Amygdala (tissue), 56 donors: ENCODE results near the gene TRIM71.

ENCODE experiments used
- DNase-seq, 56 donors: peaks; one replicate each; lab custom pipeline; 2025; lab: John Stamatoyannopoulos, UW

TRIM71 gene

DNA sequence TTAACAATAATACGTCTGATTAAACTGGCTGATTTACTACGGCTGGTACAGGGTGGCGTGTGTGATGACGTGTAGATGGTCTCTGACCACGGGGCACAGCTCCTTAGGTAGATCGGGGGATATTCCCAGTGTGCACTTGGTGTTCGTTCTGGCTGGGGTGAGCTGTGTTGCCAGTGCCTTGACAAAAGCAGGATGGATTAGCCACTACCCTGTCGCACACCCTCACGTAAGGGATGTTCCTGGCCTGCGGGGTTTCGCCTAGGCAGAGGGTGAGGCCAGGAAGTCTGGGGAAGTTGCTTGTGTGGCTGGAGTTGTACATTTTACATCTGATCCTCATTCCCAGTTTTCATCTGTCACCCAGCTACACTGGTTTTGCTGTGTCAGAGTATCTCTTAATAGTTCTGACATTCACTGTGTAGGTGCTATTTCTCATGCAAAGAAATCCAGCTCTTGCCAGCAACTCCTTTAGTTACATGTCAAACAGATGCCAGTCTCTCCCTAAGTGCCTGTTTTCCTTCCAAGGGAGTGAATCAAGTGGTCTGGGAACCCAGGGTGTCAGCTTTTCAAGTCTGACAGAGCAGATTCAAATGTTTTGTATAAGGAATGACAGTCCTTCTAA, 67.6 kb downstream of the TRIM71 start:
- DNase-seq = no peak

- no peak for DNase-seq
These were observed 68.5 kb downstream of the TRIM71 start for GRCh38 chr3:32886296-32886695.

DNA sequence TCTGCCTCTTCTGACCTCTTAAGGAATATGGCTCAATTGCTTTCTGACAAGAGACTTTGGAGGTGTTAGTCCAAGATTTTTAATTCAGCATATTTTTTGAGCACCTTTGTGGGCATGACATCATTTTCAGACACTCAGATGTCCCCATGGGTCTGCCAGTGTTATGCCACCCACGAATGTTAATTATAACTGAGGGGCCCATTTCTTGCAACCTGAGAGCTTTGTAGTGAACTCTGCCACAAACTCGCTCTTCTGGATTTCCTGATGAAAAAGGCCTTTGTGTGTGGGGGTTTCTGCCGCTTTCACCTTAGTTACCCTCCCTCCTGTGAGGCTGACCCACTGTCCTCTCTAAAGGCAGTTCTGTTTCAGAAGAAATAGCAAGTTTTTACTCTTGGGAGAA, 69.1 kb downstream of the TRIM71 start:
- DNase-seq = no peak

- no peak for DNase-seq
These were observed 70.9 kb downstream of the TRIM71 start for GRCh38 chr3:32888739-32889138.

GRCh38 chr3:32890420-32891276, 72.9 kb downstream of the TRIM71 start:
- DNase-seq = no peak

GRCh38 chr3:32891365-32891764, 73.6 kb downstream of the TRIM71 start:
- no peak for DNase-seq

- DNase-seq = no peak
These were observed 75.1 kb downstream of the TRIM71 start for GRCh38 chr3:32892625-32893598.

DNA sequence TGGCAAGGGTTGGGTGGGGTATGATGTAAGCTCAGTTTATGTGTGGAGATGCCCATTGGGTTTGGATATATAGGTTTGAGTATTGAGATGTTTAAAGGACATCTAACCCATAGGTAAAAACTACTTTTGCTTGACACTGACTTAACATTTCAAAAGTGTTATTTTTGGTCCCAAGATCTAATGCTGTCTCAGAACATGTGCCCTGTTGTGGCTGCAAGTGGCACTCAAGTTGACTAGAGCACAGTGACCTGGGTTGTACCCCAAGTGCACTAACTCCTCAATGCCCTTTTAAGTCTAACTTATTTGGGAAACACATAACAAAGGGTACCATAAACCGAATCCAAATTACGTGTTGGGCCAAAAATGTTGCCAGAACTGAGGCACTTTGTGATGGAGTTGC, 77.2 kb downstream of the TRIM71 start:
- DNase-seq = no peak

- no peak for DNase-seq
These were observed 77.9 kb downstream of the TRIM71 start for GRCh38 chr3:32895701-32896100.

DNA sequence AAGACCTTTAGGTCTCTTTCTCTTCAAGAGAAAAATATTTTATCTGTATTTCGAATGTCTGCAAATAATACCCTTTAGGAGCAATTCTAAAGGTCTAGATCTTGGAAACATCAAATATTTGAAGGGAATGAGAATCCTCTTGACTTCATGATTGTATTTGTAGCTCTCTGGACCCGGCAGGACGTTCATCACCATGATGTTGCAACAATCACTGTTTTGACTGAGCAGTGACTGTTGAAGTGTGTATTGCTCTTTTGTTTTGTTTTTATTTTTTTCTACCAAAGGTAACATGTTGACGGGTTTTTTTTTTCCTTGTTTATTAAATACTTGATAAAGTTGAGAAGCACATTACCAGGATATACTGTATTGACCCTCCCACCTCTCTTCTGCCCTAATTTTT, 78.3 kb downstream of the TRIM71 start:
- no peak for DNase-seq

DNA sequence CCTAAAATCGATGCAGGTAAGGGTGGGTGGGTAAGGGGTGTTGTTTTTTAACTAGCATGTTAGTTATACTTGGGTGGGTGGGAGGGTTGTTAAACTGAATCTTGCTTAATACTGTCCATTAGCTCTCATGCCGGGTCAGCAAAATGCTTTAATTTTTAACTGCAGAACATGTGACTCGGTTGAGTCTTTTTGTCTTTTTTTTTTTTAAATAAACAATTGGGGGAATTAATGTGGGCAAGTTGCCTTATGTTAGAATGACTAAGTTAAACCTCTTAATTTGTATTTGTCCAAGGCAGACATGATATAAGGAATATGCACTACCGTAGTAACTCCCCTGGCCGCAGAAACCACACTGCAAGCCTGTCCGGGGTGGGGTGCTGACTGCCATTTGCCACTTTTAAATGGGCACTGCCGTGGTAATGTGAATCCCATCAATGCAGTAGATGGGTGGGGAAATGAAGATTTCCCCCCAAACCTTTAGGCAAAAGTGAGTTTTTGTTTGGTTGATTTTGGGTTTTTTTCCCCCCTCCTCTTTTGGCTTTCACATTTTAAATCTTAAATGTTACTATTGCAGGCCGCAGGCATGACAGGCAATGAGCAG, 79.3 kb downstream of the TRIM71 start:
- DNase-seq = no peak

- no peak for DNase-seq
These were observed 80.3 kb downstream of the TRIM71 start for GRCh38 chr3:32897981-32898623.

DNA sequence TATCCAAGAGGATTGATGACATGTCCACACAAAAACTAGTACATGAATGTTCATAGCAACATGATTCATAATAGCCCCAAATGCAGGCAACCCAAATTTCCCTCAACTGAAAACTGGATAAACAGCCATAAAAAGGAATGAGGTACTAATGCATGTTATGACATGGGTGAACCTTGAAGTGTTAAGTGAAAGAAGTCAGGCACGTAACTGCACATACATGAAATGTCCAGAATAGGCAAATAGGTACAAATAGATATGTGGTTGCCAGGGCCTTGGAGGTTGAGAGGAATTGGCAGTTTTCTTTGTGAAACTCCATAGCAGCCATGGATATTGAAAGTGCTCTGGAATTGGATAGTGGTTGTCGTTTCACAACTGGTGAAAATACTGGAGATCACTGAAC, 81.5 kb downstream of the TRIM71 start:
- DNase-seq = no peak

- no peak for DNase-seq
These were observed 83.5 kb downstream of the TRIM71 start for GRCh38 chr3:32901005-32901932.

DNA sequence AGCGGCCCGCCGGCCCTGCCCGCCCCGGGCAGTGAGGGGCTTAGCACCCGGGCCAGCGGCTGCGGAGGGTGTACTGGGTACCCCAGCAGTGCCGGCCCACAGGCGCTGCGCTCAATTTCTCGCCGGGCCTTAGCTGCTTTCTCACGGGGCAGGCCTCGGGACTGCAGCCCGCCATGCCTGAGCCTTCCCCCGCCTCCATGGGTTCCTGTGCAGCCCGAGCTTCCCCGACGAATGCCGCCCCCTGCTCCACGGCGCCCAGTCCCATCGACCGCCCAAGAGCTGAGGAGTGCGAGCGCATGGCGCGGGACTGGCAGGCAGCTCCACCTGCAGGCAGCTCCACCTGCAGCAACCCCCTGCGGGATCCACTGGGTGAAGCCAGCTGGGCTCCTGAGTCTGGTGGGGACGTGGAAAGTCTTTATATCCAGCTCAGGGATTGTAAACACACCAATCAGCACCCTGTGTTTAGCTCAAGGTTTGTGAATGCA, 85.1 kb downstream of the TRIM71 start:
- DNase-seq = peak in 2 of 56 donors; percentile 2

- no peak for DNase-seq
These were observed 86.2 kb downstream of the TRIM71 start for GRCh38 chr3:32903953-32904352.

DNA sequence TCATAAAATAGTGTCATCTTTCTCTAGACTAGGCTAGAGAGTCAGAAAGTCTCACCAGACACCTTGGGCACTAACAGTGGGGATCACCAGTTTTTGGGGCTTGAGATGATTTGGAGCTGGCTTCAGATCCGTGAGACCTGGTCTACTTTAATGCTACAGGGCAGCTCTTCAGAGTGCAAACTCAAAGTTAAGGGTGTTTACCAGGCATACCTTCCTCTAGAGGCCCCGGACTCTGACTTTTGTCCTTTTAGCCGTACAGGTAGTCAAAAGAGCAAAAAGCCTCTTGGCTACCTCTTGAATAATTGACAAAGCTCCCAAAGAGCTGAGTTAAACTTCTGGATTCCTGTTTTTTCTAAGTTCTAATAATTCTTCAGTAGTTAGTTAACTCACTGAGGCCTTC, 92.2 kb downstream of the TRIM71 start:
- DNase-seq = no peak

DNA sequence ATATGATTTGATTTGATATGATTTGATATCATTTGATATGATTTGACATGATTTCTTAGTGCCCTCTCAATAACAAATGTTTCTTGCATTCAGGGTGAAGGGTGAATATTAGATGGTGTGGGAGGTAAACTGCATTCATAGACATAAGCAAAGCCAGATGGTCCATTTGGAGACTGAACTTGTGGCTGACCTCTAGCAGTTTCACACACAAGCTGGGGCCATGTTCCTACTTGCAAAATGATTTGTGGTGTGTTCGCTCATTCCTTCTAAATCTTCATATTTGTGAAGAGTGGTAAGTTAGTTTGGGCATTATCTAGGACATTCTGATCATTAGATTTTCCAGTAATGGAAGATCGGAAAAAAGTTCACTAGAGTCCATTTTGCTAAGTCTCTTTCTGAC, 93.2 kb downstream of the TRIM71 start:
- DNase-seq = no peak

DNA sequence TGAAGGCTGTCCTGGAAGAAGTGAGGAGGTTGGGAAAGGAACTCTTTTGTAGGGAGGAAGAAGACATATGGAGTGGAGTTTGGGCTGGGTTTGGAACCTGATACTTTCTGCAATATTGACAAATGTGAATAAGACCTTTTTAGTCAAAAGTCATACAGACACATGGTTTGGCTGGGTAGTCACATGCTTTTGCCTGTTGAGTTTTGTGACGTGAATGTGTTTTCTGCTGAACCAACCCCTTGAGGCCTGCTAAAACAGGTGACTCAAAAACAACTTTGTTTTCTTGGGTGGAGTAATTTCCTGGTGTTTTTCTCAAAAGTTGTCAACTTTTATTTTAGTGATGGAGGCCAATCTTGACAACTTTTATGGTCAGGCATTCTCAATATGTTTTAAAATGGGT, 94.2 kb downstream of the TRIM71 start:
- no peak for DNase-seq
